ENCODE data around the gene C12orf75.

DNA sequence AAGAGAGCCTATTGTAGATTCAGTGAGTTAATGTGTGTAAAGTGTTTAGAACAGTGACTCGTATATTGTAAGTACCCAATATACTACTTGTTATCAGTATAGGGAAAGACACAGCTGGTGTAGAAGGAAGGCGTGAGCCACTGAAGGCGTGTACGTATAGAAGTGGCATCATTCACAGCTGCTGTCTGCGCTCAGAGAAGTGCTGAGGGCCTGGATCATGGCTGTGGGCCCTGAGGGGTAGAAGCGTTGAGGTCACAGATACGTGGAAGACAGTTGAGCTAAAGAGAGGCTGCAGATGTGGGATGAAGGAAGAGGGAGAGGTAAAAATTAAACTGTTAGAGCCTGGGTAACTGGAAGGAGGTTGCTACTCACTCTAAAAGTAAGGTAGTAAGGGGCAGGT, 5.9 kb downstream of the C12orf75 start:
- TF ChIP-seq EZH2 (IDR thresholded peaks at IDR 0.05) (no peak), POLR2AphosphoS5 (IDR thresholded peaks at IDR 0.05; ENCODE audit: borderline replicate concordance, low read depth, low read length) (no peak), FOXP2 (optimal IDR thresholded peaks at IDR 0.05; ENCODE audit: control extremely low read depth, extremely low read length, insufficient read depth) (no peak)

Measured in SK-N-MC (cell line).